ENCODE results near the gene ARL15. TPM values are rescaled to one million over a fixed set of nuclear protein-coding genes. Genes with fewer than 3 reads are reported as not detected.

ARL15 gene
- total RNA-seq, 1 experiment from 2014 or later, result 0.50 TPM

DNA sequence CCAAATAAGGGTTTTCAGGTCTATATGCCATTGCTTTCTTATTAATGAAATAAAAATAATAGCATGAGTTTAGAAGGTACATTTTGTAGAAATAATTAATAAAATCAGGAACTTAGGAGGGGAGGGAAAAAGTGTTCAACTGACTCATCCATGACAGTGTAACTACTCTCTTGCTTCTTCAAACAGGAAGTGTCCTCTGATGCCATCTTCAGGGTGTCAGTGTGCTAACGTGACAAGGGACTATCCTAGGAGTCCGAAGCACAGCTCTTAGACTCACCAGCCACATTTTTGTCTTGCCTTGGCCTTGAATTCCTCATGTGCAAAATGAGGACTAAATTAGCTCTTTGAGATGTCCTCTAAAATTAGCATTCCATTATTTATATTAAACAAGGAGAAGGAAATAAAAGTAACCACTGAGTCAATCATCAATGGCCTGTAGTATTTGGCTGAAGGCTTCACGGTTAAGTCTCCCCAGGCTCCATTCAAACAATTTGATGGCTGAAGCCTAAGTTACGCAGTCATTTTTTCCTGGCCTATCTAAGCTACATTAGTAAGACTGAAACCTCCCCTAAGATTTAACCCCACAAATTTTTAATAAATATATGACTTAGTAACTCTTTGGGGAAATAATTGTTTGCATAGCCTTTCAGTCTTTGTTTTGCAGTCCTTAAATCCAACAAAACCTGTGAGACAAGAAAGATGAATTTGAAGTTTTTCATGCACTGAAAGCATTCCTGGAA, 151.1 kb downstream of the ARL15 start:
- no TSS peak for BruUV-seq (replicated peaks)
- Histone ChIP-seq H3F3A (ENCODE audit: insufficient read depth, low read depth) (no peaks in the 10 kb centered on the region), H3K79me2 (ENCODE audit: low read depth) (no peaks in the 10 kb centered on the region), H3K36me3 (ENCODE audit: low read depth) (no peaks in the 10 kb centered on the region), H3K27me3 (ENCODE audit: insufficient read depth, low read depth) (no peaks in the 10 kb centered on the region), H3K4me2 (no peak overlapping the region), H3K27ac (no peak overlapping the region), H3K9me3 (ENCODE audit: insufficient read depth, low read depth) (no peaks in the 10 kb centered on the region), H2AFZ (no peak overlapping the region), H4K20me1 (ENCODE audit: insufficient read depth) (no peaks in the 10 kb centered on the region), H3K4me1 (replicated peaks; ENCODE audit: insufficient read depth) (no peaks in the 10 kb centered on the region), H3K9me2 (ENCODE audit: insufficient read depth) (no peaks in the 10 kb centered on the region), H3K4me3 (no peak overlapping the region)
- POLR2A ChIA-PET (ENCODE audit: unreplicated experiment), result no interaction called here
- CTCF ChIA-PET, result no interaction called here
- intact Hi-C loops (cut with micrococcal nuclease; ENCODE audit: unreplicated experiment), result no loop called here
- TF ChIP-seq, protein P1, sequence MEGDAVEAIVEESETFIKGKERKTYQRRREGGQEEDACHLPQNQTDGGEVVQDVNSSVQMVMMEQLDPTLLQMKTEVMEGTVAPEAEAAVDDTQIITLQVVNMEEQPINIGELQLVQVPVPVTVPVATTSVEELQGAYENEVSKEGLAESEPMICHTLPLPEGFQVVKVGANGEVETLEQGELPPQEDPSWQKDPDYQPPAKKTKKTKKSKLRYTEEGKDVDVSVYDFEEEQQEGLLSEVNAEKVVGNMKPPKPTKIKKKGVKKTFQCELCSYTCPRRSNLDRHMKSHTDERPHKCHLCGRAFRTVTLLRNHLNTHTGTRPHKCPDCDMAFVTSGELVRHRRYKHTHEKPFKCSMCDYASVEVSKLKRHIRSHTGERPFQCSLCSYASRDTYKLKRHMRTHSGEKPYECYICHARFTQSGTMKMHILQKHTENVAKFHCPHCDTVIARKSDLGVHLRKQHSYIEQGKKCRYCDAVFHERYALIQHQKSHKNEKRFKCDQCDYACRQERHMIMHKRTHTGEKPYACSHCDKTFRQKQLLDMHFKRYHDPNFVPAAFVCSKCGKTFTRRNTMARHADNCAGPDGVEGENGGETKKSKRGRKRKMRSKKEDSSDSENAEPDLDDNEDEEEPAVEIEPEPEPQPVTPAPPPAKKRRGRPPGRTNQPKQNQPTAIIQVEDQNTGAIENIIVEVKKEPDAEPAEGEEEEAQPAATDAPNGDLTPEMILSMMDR (conservative IDR thresholded peaks at IDR 0.05), result no peak
- no peak for TF ChIP-seq EZH2 (IDR thresholded peaks at IDR 0.05; ENCODE audit: low read depth)
- DNase-seq, result no peak

DNA sequence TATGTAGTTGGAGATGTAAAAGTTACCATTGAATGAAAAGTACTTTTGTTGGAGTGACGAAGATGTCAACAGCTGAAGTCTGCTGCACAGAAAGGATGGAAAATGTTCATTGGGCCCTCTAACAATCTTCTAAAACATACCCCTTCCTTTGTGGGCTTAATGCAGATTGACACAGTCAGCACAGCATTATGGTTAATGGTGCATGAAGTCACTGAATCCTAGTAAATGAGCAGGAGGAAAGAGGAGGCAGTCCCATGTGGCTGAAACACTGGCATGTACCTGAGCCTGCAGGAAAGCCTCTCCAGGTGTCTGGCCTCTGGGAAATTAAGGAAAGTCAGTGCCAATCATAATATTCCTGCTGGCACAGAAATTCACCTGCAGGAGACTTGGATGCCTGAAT, 153.8 kb downstream of the ARL15 start:
- DNase-seq, result no peak
- Histone ChIP-seq H3K79me2 (ENCODE audit: low read depth) (no peaks in the 10 kb centered on the region), H3F3A (ENCODE audit: insufficient read depth, low read depth) (no peaks in the 10 kb centered on the region), H3K9me3 (ENCODE audit: insufficient read depth, low read depth) (no peaks in the 10 kb centered on the region), H3K27me3 (ENCODE audit: insufficient read depth, low read depth) (no peaks in the 10 kb centered on the region), H3K4me1 (replicated peaks; ENCODE audit: insufficient read depth) (no peaks in the 10 kb centered on the region), H3K36me3 (ENCODE audit: low read depth) (no peaks in the 10 kb centered on the region), H3K4me3 (no peak overlapping the region), H3K27ac (no peak overlapping the region), H2AFZ (no peak overlapping the region), H3K4me2 (no peak overlapping the region), H3K9me2 (ENCODE audit: insufficient read depth) (no peaks in the 10 kb centered on the region), H4K20me1 (ENCODE audit: insufficient read depth) (no peaks in the 10 kb centered on the region)
- no TSS peak for BruUV-seq (replicated peaks)
- CTCF ChIA-PET, result no interaction called here
- intact Hi-C loops (cut with micrococcal nuclease; ENCODE audit: unreplicated experiment), result no loop called here
- POLR2A ChIA-PET (ENCODE audit: unreplicated experiment), result no interaction called here
- TF ChIP-seq, protein P1 (conservative IDR thresholded peaks at IDR 0.05), result no peak
- no peak for TF ChIP-seq EZH2 (IDR thresholded peaks at IDR 0.05; ENCODE audit: low read depth)

DNA sequence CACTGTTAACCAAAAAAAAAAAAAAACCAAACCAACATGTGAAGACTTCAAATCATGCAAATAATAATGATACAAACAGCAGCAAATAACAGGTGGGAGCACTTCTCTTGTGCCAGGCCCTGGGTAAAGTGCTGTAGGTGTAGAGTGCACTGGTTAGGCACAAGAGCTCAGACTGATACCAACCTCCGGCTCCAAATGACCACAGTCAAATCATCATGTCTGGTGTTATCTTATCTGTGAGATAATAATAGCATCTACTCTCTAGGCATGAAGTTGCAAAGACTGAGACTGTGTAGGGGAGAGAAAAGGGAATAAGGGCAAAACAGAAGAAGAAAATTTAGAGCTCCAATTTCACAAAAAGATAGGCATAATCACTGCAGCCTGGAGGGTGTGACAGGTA, 159.5 kb downstream of the ARL15 start:
- Histone ChIP-seq H2AFZ (no peak overlapping the region), H3K9me2 (ENCODE audit: insufficient read depth) (no peaks in the 10 kb centered on the region), H4K20me1 (ENCODE audit: insufficient read depth) (no peaks in the 10 kb centered on the region), H3K4me2 (no peak overlapping the region), H3F3A (ENCODE audit: insufficient read depth, low read depth) (no peaks in the 10 kb centered on the region), H3K4me1 (replicated peaks; ENCODE audit: insufficient read depth) (no peaks in the 10 kb centered on the region), H3K79me2 (ENCODE audit: low read depth) (no peaks in the 10 kb centered on the region), H3K9me3 (ENCODE audit: insufficient read depth, low read depth) (no peaks in the 10 kb centered on the region), H3K4me3 (no peak overlapping the region), H3K36me3 (ENCODE audit: low read depth) (no peaks in the 10 kb centered on the region), H3K27ac (no peak overlapping the region), H3K27me3 (ENCODE audit: insufficient read depth, low read depth) (no peaks in the 10 kb centered on the region)
- CTCF ChIA-PET, result no interaction called here
- TF ChIP-seq EZH2 (IDR thresholded peaks at IDR 0.05; ENCODE audit: low read depth), result no peak
- TF ChIP-seq, protein P1 (conservative IDR thresholded peaks at IDR 0.05), result no peak
- no TSS peak for BruUV-seq (replicated peaks)
- intact Hi-C loops (cut with micrococcal nuclease; ENCODE audit: unreplicated experiment), result no loop called here
- POLR2A ChIA-PET (ENCODE audit: unreplicated experiment), result no interaction called here
- DNase-seq, result no peak
